Esophagus muscularis mucosa (tissue), 4 donors: ENCODE results near the gene IL11RA.

ENCODE experiments used
- EP300 ChIP-seq: sonication (generic); formaldehyde crosslinking; IDR thresholded peaks from one replicate; pipeline ENCODE4 v1.6.1; 2017; ENCODE audit warnings: antibody characterized with exemption
- POLR2A ChIP-seq: fragments of 450-650 bp; IDR thresholded peaks from one replicate; pipeline ENCODE4 v1.6.1; 2017; ENCODE audit warnings: antibody characterized with exemption, moderate library complexity, mild to moderate bottlenecking, low read depth
- POLR2AphosphoS5 ChIP-seq, 2 donors: sonication (generic); formaldehyde crosslinking; IDR thresholded peaks; one replicate each; pipeline ENCODE4 v1.6.1; 2017; ENCODE audit warnings: antibody characterized with exemption in 2 of 2
- TF ChIP-seq, protein P1 (sequence below), 3 experiments: fragments of 200-600 bp in 2 of 3; fragments of 450-650 bp in 1 of 3; sonication (generic) in 2 of 3; IDR thresholded peaks; one replicate each; pipeline ENCODE4 v1.5.1; 2017 to 2019; ENCODE audit warnings: antibody characterized with exemption in 3 of 3, mild to moderate bottlenecking in 2 of 3, moderate library complexity in 1 of 3

GRCh38 chr9:34688329-34689115 is 36.5 kb downstream of the IL11RA start:
- TF ChIP-seq, protein P1, sequence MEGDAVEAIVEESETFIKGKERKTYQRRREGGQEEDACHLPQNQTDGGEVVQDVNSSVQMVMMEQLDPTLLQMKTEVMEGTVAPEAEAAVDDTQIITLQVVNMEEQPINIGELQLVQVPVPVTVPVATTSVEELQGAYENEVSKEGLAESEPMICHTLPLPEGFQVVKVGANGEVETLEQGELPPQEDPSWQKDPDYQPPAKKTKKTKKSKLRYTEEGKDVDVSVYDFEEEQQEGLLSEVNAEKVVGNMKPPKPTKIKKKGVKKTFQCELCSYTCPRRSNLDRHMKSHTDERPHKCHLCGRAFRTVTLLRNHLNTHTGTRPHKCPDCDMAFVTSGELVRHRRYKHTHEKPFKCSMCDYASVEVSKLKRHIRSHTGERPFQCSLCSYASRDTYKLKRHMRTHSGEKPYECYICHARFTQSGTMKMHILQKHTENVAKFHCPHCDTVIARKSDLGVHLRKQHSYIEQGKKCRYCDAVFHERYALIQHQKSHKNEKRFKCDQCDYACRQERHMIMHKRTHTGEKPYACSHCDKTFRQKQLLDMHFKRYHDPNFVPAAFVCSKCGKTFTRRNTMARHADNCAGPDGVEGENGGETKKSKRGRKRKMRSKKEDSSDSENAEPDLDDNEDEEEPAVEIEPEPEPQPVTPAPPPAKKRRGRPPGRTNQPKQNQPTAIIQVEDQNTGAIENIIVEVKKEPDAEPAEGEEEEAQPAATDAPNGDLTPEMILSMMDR (IDR thresholded peaks at IDR 0.05): no peak
- no peak for TF ChIP-seq POLR2A
- TF ChIP-seq POLR2AphosphoS5 (IDR thresholded peaks at IDR 0.05): no peak
- no peak for TF ChIP-seq EP300
